ENCODE measurements around the gene ETF1.

- no peak for TF ChIP-seq CTCF (conservative IDR thresholded peaks at IDR 0.05; ENCODE audit: low read depth, low read length)
- no peak for TF ChIP-seq EZH2 (IDR thresholded peaks at IDR 0.05; ENCODE audit: low read length, unreplicated experiment)
- no peak for TF ChIP-seq EZH2phosphoT487 (IDR thresholded peaks at IDR 0.05; ENCODE audit: borderline replicate concordance, low read length)
These were observed 60.4 kb downstream of the ETF1 start for GRCh38 chr5:138482638-138483037.

Data from PC-3 (cell line).